ENCODE data around the gene FAM184A. TPM values are rescaled to one million over a fixed set of nuclear protein-coding genes. Genes with fewer than 3 reads are reported as not detected.

The FAM184A gene
- polyA plus RNA-seq, 1 donor (not counting 4 experiments of a cell fraction or from before 2014, with no cell fraction given): 0.20 TPM

DNA sequence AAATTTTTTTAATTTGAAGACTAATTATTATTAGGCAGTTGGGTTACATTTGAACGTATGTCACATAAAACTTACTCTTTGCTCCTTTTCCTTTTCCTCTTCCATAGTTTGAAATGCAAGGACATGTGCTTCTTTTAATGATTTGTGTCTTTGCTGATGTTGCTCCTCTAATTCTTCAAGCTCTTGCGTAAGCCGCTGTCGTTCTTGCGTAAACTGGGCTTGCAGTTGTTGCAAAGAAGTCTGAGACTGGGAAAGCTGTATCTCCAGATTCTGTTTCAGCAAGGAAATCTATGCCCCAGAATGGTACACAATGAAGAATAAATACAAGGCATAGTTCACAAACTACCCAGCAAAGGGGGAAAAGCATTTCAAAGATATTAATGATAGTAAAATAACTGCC is 98.4 kb downstream of the FAM184A start:
- Histone ChIP-seq H3K27ac (ENCODE audit: control insufficient read depth, insufficient read depth, low read length) (no peak overlapping the region), H4K20me1 (ENCODE audit: control insufficient read depth, extremely low read depth, insufficient read depth, low read length) (no peaks in the 10 kb centered on the region), H3K4me3 (ENCODE audit: control insufficient read depth in 2 of 3, extremely low read depth in 1 of 3, insufficient read depth in 2 of 3, low read depth in 1 of 3, low read length in 3 of 3) (no peak overlapping the region), H3K27me3 (ENCODE audit: control insufficient read depth, extremely low read depth, insufficient read depth, low read length) (no peaks in the 10 kb centered on the region), H3K36me3 (ENCODE audit: control insufficient read depth in 2 of 2, extremely low read depth in 1 of 2, insufficient read depth in 2 of 2, low read length in 2 of 2) (no peaks in the 10 kb centered on the region), H3K4me1 (ENCODE audit: control insufficient read depth, extremely low read depth, insufficient read depth, low read length) (no peaks in the 10 kb centered on the region), H2AFZ (ENCODE audit: control insufficient read depth, low read length) (no peak overlapping the region), H3K9me3 (ENCODE audit: control insufficient read depth, low read depth, low read length) (no peaks in the 10 kb centered on the region), H3K79me2 (ENCODE audit: control insufficient read depth, insufficient read depth, low read length) (no peaks in the 10 kb centered on the region), H3K9ac (ENCODE audit: control insufficient read depth, extremely low read depth, insufficient read depth, low read length) (no peak overlapping the region), H3K9me1 (ENCODE audit: control insufficient read depth, extremely low read depth, insufficient read depth, low read length) (no peaks in the 10 kb centered on the region), H3K4me2 (ENCODE audit: control insufficient read depth, extremely low read depth, insufficient read depth, low read depth, low read length) (no peak overlapping the region)
- DNase-seq (ENCODE audit: low read depth, low spot score) (no peak), FAIRE-seq (no peak)
- dilution Hi-C loops (cut with MboI; ENCODE audit: extremely low pct_ligation_motif_present, low sequenced_read_pairs): no loop called here
- TF ChIP-seq EZH2 (IDR thresholded peaks at IDR 0.05; ENCODE audit: low read length): no peak
- TF ChIP-seq, protein P1, sequence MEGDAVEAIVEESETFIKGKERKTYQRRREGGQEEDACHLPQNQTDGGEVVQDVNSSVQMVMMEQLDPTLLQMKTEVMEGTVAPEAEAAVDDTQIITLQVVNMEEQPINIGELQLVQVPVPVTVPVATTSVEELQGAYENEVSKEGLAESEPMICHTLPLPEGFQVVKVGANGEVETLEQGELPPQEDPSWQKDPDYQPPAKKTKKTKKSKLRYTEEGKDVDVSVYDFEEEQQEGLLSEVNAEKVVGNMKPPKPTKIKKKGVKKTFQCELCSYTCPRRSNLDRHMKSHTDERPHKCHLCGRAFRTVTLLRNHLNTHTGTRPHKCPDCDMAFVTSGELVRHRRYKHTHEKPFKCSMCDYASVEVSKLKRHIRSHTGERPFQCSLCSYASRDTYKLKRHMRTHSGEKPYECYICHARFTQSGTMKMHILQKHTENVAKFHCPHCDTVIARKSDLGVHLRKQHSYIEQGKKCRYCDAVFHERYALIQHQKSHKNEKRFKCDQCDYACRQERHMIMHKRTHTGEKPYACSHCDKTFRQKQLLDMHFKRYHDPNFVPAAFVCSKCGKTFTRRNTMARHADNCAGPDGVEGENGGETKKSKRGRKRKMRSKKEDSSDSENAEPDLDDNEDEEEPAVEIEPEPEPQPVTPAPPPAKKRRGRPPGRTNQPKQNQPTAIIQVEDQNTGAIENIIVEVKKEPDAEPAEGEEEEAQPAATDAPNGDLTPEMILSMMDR (optimal IDR thresholded peaks at IDR 0.05 in 1 of 3, IDR thresholded peaks at IDR 0.05 in 1 of 3, conservative IDR thresholded peaks at IDR 0.05 in 1 of 3; ENCODE audit: extremely low read depth in 1 of 3, insufficient read depth in 2 of 3, low read length in 3 of 3): no peak

DNA sequence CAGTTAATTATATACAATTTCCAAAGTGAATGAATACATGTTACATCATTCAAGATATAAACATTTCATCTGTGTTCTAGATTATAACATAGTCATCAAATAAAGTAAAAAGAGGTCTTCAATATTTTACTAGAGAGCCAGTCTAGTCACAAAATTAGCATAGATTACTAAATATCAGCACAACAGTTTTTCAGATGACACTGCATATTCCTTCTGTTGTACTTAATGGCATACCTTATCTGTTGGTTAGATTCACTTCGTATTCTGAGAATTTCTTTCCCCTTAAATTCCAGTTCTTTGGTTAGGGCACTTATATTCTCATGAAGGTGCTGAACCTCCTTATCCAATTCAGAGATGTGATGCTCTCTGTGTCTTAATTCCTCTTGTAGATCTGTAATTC is 103.7 kb downstream of the FAM184A start:
- dilution Hi-C loops (cut with MboI; ENCODE audit: extremely low pct_ligation_motif_present, low sequenced_read_pairs): loop anchor here (25.0 kb wide), 1 partner anchor 138 kb away; no protein-coding TSS in a partner anchor

More for the DNA sequence above, 103.7 kb downstream of the FAM184A start:
- Histone ChIP-seq H3K79me2 (ENCODE audit: control insufficient read depth, insufficient read depth, low read length) (no peaks in the 10 kb centered on the region), H3K9me3 (ENCODE audit: control insufficient read depth, low read depth, low read length) (no peaks in the 10 kb centered on the region), H2AFZ (ENCODE audit: control insufficient read depth, low read length) (no peak overlapping the region), H3K27me3 (ENCODE audit: control insufficient read depth, extremely low read depth, insufficient read depth, low read length) (no peaks in the 10 kb centered on the region), H3K36me3 (ENCODE audit: control insufficient read depth in 2 of 2, extremely low read depth in 1 of 2, insufficient read depth in 2 of 2, low read length in 2 of 2) (no peaks in the 10 kb centered on the region), H3K4me1 (ENCODE audit: control insufficient read depth, extremely low read depth, insufficient read depth, low read length) (no peaks in the 10 kb centered on the region), H4K20me1 (ENCODE audit: control insufficient read depth, extremely low read depth, insufficient read depth, low read length) (no peaks in the 10 kb centered on the region), H3K9me1 (ENCODE audit: control insufficient read depth, extremely low read depth, insufficient read depth, low read length) (no peaks in the 10 kb centered on the region), H3K9ac (ENCODE audit: control insufficient read depth, extremely low read depth, insufficient read depth, low read length) (no peak overlapping the region), H3K4me3 (ENCODE audit: control insufficient read depth in 2 of 3, extremely low read depth in 1 of 3, insufficient read depth in 2 of 3, low read depth in 1 of 3, low read length in 3 of 3) (no peak overlapping the region), H3K27ac (ENCODE audit: control insufficient read depth, insufficient read depth, low read length) (no peak overlapping the region), H3K4me2 (ENCODE audit: control insufficient read depth, extremely low read depth, insufficient read depth, low read depth, low read length) (no peak overlapping the region)
- TF ChIP-seq, protein P1 (optimal IDR thresholded peaks at IDR 0.05 in 1 of 3, IDR thresholded peaks at IDR 0.05 in 1 of 3, conservative IDR thresholded peaks at IDR 0.05 in 1 of 3; ENCODE audit: extremely low read depth in 1 of 3, insufficient read depth in 2 of 3, low read length in 3 of 3): no peak
- TF ChIP-seq EZH2 (IDR thresholded peaks at IDR 0.05; ENCODE audit: low read length): no peak
- no peak for FAIRE-seq
- DNase-seq (ENCODE audit: low read depth, low spot score): no peak

Data from keratinocyte (primary cell).